Measurements from ENCODE around the gene CDIPT.

- TF ChIP-seq, protein P1, sequence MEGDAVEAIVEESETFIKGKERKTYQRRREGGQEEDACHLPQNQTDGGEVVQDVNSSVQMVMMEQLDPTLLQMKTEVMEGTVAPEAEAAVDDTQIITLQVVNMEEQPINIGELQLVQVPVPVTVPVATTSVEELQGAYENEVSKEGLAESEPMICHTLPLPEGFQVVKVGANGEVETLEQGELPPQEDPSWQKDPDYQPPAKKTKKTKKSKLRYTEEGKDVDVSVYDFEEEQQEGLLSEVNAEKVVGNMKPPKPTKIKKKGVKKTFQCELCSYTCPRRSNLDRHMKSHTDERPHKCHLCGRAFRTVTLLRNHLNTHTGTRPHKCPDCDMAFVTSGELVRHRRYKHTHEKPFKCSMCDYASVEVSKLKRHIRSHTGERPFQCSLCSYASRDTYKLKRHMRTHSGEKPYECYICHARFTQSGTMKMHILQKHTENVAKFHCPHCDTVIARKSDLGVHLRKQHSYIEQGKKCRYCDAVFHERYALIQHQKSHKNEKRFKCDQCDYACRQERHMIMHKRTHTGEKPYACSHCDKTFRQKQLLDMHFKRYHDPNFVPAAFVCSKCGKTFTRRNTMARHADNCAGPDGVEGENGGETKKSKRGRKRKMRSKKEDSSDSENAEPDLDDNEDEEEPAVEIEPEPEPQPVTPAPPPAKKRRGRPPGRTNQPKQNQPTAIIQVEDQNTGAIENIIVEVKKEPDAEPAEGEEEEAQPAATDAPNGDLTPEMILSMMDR (IDR thresholded peaks at IDR 0.05): no peak
- no peak for TF ChIP-seq POLR2A (IDR thresholded peaks at IDR 0.05)
These were observed 23.2 kb downstream of the CDIPT start for GRCh38 chr16:29839822-29840221.

Data from Peyer's patch (tissue), 4 donors.